Stimulated activated CD4-positive, alpha-beta T cell treated with anti-CD3 and anti-CD28 coated beads, Interleukin-12 subunit alpha, Interleukin-12 subunit beta, amount 100 ng/mL, for 24 hours (primary cell): ENCODE data around the gene ZDHHC1.
"Not testable (repeated sequence)": the region's sequence is repeated elsewhere in the genome, so short reads cannot be mapped to it uniquely, and the experiment has no call there.

Experiments used
- DNase-seq, 2 experiments: peaks; one replicate each; pipeline ENCODE4 v3.0.0-alpha.2; 2020; ENCODE audit warnings: low read depth in 2 of 2

Gene ZDHHC1

DNA sequence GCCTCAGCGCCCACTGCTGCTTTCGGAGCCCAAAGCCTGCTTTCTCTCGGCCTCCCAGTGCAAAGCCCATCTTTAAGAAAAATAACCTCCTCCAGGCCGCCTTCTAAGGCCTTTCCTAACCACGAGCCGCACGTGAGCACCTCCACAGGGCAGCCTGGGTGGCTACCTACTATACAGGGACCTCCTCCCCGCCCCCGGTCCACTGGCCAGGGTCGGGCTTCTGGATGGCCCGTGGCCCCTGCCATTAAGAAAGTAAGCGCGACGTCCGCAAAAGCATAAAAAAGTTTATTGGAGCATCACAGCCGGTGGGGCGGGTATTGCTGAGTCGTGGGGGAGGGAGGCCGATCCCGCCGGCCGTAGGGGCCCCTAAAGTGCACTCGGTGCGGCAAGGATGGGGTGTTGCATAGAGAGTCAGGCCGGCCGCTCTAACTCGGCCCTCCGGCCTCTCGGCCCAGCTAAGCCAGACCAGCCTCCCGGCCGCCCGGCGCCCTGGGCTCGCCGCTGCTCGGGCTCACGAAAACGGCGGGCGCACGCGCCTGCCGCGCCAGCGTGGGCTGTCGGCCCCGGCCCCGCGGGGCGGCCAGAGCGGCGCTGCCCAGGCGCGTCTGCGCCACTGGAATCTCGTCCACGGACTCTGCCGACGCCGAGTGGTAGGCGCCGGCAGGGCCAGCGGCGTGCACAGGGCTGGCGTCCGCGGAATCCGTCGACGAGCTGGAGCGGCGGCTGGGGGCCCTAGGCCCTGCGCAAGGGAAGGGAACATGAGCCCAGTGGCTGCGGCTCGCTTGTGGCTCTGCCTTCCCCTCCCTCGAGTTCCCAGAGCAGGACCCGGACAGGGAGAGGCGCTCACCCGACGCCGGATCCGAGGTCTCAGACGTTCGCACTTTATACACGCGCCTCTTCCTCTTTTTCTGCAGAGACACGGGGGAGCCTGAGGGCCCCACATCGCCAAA lies 21.8 kb downstream of the ZDHHC1 start:
- no peak for DNase-seq

DNA sequence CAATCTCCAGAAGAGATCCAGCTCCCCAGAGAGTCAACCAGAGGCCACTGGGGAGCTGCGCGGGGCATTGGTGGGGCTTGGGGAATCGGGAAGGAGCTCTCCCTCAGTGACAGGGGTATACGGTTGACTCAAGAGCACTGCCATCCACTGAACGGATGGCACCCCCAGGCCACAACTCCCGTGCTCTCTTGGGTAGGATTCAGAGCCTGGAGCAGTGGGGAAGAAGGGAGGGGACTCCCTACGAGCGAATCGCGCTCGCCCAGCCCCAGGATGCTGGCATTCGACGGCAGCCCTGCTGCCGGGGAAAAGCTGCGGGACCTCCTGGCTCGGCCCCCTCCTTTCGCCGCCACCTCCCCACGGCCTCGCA lies 22.5 kb downstream of the ZDHHC1 start:
- no peak for DNase-seq

GRCh38 chr16:67393111-67393787 lies 23.0 kb downstream of the ZDHHC1 start, which contains the start of gene TPPP3:
Gene TPPP3 (minus strand): TSS chr16:67393498. CDS start chr16:67391111, 2,387 bp downstream.
- peak in 1 of 2 experiments; percentile 32 for DNase-seq

DNA sequence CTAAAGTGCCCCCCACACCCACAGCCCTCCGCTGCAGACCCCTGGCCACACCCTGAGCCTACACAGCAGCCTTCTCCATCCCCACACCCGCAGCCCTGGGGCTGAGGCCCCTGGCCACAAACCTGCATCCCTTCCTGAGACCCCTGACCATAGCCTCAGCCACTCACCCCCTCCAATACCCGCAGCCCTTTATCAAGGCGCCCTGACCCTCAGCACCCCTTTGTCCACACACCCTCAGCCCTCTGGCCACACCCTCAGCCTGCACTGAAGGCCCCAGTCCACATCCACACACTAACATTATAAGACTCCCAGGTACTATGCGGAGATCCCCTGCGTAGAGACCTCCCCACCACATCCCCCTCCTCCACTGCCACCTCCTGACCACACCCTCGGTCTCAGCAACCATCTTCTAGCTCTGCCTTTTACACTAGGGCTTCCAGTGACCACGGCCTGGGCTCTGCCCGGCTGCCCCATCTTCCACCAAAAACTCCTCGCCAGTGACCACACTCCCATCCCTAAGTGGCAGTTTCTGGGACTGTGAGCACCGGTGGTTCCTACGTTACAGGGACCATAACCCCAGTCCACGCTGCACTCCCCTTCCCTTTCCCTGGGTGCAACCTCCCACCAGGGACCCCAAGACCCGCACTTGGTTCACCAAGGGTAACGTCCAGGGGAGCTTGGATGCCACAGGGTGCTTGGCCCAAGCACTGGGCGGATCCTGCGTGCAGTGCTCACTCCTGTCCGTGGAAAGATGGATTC lies 23.8 kb downstream of the ZDHHC1 start:
- no peak for DNase-seq

- no peak for DNase-seq
These were observed 24.6 kb downstream of the ZDHHC1 start for GRCh38 chr16:67391424-67392300.

DNA sequence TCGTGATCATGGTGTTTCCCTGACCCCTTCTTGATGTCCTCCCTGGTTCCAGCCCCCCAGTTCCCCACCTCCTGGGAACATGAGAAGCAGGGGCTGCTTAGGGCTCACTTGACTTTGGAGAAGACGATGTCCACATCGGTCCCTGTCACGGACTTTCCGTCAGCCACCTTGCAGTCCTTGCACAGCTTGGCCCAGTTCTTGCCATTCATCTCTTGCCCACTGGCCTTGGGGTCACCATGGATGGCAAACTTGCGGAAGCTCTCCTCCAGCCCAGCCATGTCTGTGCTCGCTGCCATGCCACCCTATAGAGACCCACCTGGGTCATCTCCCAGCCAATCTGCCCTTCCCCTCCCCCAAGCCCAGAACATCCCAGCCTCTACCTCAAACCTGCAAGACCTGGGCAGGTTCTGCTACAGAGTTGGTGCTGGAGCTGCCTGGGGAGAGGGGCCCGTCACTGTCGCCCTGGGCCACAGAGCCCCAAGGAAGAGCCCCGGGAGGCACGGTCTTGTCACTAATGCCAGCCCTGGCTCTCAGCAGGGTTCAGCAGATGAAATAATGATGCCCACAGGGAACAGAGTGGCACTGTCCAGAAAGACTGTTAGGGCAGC lies 25.4 kb downstream of the ZDHHC1 start:
- DNase-seq, result no peak

DNA sequence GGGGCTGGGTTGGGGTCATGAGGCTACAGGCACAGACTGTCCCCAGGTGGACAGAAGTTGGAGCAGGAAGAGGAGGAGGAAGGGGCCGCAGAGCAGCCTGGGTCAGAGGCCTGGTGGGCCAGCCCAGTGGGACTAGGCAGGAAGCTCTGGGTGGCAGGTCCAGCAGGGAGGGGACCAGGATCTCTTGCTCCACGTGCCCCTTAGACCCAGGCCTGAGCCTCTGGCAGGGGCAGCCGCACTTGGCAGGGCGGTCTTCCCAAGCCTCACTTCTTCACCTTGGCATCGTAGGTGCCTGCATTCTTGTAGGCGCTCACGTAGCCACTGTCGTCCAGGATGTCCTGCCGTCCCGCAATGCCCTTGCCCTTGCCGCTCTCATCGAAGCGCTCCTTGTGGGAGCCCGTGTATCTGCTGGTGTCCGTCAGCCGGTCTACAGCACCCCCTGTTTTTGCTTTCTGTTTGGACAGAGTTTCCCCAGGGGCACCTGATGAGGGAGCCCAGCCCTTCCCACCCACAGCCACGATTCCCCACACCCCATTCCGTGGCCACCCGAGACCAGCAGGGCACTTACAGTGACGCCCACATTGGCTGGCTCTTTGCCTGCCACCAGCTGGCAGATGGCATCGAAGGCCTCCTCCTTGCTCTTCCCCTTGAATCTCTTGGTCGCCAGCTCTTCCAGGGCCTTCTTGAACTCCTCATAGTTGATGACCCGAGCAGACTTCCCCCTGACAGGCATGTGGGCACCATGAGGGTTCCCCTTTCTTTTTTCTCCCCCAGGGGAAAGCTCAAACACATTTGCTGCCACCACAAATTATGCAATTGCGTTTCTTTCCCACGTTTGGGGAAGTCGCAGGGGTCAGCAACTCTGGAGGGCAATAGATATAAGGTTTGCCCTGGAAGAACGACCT lies 26.1 kb downstream of the ZDHHC1 start:
- no peak for DNase-seq

DNA sequence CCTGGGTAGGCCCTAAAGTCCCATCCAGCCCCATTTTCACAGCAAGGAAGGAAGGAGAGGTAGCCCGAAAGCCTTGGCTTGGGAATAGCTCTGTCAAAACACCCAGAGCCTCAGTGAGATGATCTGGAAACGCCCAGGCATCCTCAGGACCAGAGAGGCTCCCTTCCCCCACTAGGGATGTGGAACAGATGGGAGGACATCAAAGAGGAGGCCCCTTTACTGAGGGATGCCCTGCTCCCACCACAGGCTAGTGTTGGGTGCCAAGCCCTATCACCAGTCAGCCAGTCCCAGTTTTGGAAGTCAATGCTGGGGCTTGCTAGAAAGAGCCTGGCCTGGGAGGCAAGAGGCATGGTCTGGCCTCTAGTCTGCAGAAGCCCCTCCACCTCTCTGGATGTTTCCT lies 27.7 kb downstream of the ZDHHC1 start:
- DNase-seq, result no peak

GRCh38 chr16:67388191-67388590 lies 28.1 kb downstream of the ZDHHC1 start:
- DNase-seq, result no peak

DNA sequence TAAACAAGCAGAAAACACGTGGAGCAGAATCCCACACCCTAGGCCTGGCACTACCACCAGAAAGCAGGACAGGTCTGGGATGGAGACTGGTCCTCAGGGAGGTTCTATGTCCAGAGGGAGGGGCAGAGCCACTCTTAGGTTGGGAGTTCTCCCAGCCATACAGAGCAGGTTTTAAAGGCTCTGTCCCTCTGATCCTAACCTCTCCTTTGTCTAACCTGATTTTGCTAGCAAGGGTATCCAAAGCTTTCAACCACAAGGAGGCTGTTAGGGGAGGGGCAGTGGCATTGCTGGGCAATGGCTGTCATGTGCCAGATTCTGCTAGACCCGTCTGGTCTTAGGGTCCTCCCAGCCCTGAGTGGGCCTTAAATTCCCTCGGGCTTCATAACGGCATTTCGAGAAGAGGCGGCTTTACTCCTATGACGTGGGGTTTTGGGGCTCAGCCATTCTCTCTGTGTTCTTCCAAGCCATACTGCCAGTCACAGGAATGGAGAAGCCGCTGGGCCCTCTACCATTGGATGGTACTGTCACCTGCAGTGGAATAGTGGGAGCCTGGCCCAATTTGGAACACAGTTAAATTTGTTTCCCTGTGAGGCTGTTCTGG lies 28.7 kb downstream of the ZDHHC1 start:
- DNase-seq, result no peak

- DNase-seq, result no peak
These were observed 29.3 kb downstream of the ZDHHC1 start for GRCh38 chr16:67386861-67387455.

GRCh38 chr16:67384778-67385510 lies 31.3 kb downstream of the ZDHHC1 start:
- DNase-seq, result no peak

- DNase-seq, result no peak
These were observed 33.0 kb downstream of the ZDHHC1 start for GRCh38 chr16:67383284-67383683.

DNA sequence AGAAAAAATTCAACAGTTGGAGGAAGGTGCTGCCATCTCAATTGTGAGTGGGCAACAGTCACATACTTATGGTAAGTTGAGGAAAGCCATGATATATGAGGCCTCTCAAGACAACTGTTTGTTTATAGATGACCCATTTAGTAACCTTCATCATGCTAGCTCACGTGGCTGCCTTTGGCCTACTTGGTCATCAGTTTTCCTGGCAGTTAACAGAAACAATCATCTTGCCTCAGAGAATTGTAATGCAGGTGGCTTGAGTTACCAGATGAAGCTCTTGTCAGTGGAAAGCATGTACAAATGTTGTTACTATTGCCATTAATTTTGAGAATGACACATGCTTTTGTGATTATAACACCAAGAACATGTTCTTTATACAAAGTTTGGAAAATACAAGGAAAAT lies 37.6 kb downstream of the ZDHHC1 start:
- DNase-seq, result no peak

DNA sequence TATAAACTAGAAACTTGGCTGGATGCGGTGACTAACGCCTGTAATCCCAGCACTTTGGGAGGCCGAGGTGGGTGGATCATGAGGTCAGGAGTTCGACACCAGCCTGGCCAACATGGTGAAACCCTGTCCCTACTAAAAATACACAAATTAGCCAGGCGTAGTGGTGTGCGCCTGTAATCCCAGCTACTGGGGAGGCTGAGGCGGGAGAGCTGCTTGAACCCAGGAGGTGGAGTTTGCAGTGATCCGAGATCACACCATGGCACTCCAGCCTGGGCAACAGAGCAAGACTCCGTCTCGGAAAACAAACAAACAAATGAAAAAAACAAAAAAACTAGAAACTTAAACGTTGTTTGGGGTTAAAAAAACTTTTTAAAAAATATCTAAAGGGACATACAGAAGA lies 40.3 kb downstream of the ZDHHC1 start:
- DNase-seq, result not testable (repeated sequence)

- DNase-seq, result no peak
These were observed 43.6 kb downstream of the ZDHHC1 start for GRCh38 chr16:67372664-67373063.

DNA sequence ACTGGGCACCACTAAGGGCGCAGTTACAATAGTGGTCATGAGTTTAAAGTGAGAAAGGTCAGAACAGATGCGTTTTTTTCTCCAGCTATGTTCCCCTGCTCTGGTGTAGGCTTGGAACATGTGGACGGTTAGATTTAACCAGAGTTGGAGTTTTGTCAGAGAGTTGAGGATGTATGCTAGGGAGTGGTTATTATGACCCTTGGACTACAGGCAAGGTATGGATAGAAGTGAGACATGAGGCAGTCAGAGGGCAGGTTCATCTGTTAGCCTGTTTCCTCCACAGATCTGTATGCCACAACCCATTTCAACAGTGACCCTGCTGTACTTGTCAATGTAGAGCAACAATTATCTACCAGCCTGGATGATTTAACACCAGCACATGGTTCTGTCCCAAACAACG lies 45.6 kb downstream of the ZDHHC1 start:
- no peak for DNase-seq

- DNase-seq, result no peak
These were observed 51.6 kb downstream of the ZDHHC1 start for GRCh38 chr16:67364600-67365235.
